Measurements from ENCODE around the gene PPP5C.

DNA sequence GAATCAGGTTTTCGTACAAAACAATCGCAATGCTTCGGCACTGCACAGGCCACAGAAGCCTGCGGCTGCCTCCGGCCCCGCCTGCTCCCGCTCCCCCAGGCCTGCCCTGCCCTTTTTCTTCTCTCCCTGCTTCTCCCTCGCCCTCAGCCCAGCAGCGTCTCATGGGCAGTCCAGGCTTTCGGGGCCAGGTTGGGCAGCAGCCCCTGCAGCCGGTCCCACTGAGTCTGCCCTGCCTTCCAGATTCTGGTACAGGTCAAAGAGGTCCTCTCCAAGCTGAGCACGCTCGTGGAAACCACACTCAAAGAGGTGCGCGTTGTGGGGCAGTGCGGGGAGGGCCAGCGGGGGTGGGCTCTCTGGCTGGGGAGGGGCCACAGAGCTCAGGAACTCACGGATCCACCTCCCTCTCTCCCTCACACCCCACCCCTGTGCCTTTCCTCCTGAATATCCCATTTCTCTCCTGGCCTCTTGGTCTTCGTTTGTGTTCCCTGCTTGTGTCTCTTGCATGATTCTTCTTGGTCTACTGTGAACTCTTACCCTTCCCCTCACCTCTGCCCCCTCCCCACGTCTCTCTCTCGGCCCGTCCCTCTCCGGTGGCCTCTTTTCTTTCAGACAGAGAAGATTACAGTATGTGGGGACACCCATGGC is 36.4 kb downstream of the PPP5C start:
- TF ChIP-seq, protein P1, sequence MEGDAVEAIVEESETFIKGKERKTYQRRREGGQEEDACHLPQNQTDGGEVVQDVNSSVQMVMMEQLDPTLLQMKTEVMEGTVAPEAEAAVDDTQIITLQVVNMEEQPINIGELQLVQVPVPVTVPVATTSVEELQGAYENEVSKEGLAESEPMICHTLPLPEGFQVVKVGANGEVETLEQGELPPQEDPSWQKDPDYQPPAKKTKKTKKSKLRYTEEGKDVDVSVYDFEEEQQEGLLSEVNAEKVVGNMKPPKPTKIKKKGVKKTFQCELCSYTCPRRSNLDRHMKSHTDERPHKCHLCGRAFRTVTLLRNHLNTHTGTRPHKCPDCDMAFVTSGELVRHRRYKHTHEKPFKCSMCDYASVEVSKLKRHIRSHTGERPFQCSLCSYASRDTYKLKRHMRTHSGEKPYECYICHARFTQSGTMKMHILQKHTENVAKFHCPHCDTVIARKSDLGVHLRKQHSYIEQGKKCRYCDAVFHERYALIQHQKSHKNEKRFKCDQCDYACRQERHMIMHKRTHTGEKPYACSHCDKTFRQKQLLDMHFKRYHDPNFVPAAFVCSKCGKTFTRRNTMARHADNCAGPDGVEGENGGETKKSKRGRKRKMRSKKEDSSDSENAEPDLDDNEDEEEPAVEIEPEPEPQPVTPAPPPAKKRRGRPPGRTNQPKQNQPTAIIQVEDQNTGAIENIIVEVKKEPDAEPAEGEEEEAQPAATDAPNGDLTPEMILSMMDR (IDR thresholded peaks at IDR 0.05; ENCODE audit: insufficient read depth, low read depth, low read length) = no peak
- no peak for TF ChIP-seq EZH2 (IDR thresholded peaks at IDR 0.05; ENCODE audit: insufficient read depth, low read length)
